ENCODE measurements around the gene PALM2AKAP2. TPM values are rescaled to one million over a fixed set of nuclear protein-coding genes. Genes with fewer than 3 reads are reported as not detected.

The PALM2AKAP2 gene
- total and polyA plus RNA-seq, 7 donors: 0.60 to 4.5 (median 1.2) TPM; not detected in 1

GRCh38 chr9:109795613-109796012 lies 15.6 kb downstream of the PALM2AKAP2 start:
- no peak for DNase-seq
- Histone ChIP-seq H3K36me3 (no peaks in the 10 kb centered on the region), H3K4me3 (no peak overlapping the region), H3K9me3 (no peaks in the 10 kb centered on the region), H3K27me3 (no peaks in the 10 kb centered on the region), H3K27ac (no peak overlapping the region), H3K4me1 (peaks cover 0 to 43% (median 18%) of the 10 kb centered on the region in 4 donors)
- WGBS, 2 donors: 83 to 85% methylated on average over 3 of the region's 3 CpGs
- no peak for TF ChIP-seq CTCF (IDR thresholded peaks at IDR 0.05)
- no peak for TF ChIP-seq POLR2AphosphoS5 (IDR thresholded peaks at IDR 0.05)
- no peak for TF ChIP-seq POLR2A (IDR thresholded peaks at IDR 0.05)
- no peak for TF ChIP-seq EP300 (IDR thresholded peaks at IDR 0.05)
- intact Hi-C loops (cut with DNase I): no loop called here

GRCh38 chr9:109796078-109796477 lies 16.1 kb downstream of the PALM2AKAP2 start:
- intact Hi-C loops (cut with DNase I): no loop called here
- no peak for DNase-seq
- H3K4me1 ChIP-seq: peaks cover 0 to 43% (median 18%) of the 10 kb centered on the region in 4 donors
- TF ChIP-seq POLR2AphosphoS5 (IDR thresholded peaks at IDR 0.05): no peak
- no peak for TF ChIP-seq POLR2A (IDR thresholded peaks at IDR 0.05)
- no peak for TF ChIP-seq CTCF (IDR thresholded peaks at IDR 0.05)
- no peak for TF ChIP-seq EP300 (IDR thresholded peaks at IDR 0.05)
- WGBS, 2 donors: 88 to 93% methylated on average over 1 of the region's 1 CpG
- no peaks in the 10 kb centered on the region for H3K27me3 ChIP-seq
- no peaks in the 10 kb centered on the region for H3K36me3 ChIP-seq
- no peak overlapping the region for H3K27ac ChIP-seq
- H3K4me3 ChIP-seq: no peak overlapping the region
- H3K9me3 ChIP-seq: no peaks in the 10 kb centered on the region

- Histone ChIP-seq H3K27me3 (no peaks in the 10 kb centered on the region), H3K4me3 (no peak overlapping the region), H3K27ac (no peak overlapping the region), H3K36me3 (no peaks in the 10 kb centered on the region), H3K4me1 (peaks cover 0 to 36% (median 18%) of the 10 kb centered on the region in 4 donors), H3K9me3 (no peaks in the 10 kb centered on the region)
- no peak for TF ChIP-seq CTCF (IDR thresholded peaks at IDR 0.05)
- TF ChIP-seq EP300 (IDR thresholded peaks at IDR 0.05): no peak
- TF ChIP-seq POLR2AphosphoS5 (IDR thresholded peaks at IDR 0.05): no peak
- no peak for TF ChIP-seq POLR2A (IDR thresholded peaks at IDR 0.05)
- no peak for DNase-seq
- intact Hi-C loops (cut with DNase I): no loop called here
- 83 to 88% methylated on average over 3 of the region's 3 CpGs for WGBS, 2 donors
These were observed 17.0 kb downstream of the PALM2AKAP2 start for GRCh38 chr9:109797006-109797405.

- WGBS, 2 donors: 94 to 95% methylated on average over 5 of the region's 5 CpGs
- no peak for DNase-seq
- Histone ChIP-seq H3K27me3 (no peaks in the 10 kb centered on the region), H3K4me3 (no peak overlapping the region), H3K36me3 (no peaks in the 10 kb centered on the region), H3K27ac (no peak overlapping the region), H3K9me3 (no peaks in the 10 kb centered on the region), H3K4me1 (peaks cover 0 to 31% (median 17%) of the 10 kb centered on the region in 4 donors)
- TF ChIP-seq POLR2AphosphoS5 (IDR thresholded peaks at IDR 0.05): no peak
- intact Hi-C loops (cut with DNase I): no loop called here
These were observed 17.5 kb downstream of the PALM2AKAP2 start for GRCh38 chr9:109797509-109797908.

GRCh38 chr9:109799141-109799540 lies 19.1 kb downstream of the PALM2AKAP2 start:
- no peak for DNase-seq
- no peaks in the 10 kb centered on the region for H3K36me3 ChIP-seq
- intact Hi-C loops (cut with DNase I): no loop called here
- H3K27ac ChIP-seq: peak overlapping the region in 2 of 4 donors; percentile 6 to 53
- 86 to 94% methylated on average over 3 of the region's 3 CpGs for WGBS, 2 donors
- H3K4me3 ChIP-seq: no peak overlapping the region
- no peaks in the 10 kb centered on the region for H3K9me3 ChIP-seq
- no peaks in the 10 kb centered on the region for H3K27me3 ChIP-seq
- TF ChIP-seq CTCF (IDR thresholded peaks at IDR 0.05) (no peak), POLR2AphosphoS5 (IDR thresholded peaks at IDR 0.05) (no peak), POLR2A (IDR thresholded peaks at IDR 0.05) (no peak), EP300 (IDR thresholded peaks at IDR 0.05) (no peak)
- peaks cover 0 to 15% (median 2%) of the 10 kb centered on the region in 4 donors for H3K4me1 ChIP-seq
